HG02885 (cell line): ENCODE data around the gene PSMD5.

Experiments used
- ATAC-seq: cut with Tn5 transposase; IDR thresholded peaks from one replicate; pipeline ENCODE4 v1.9.1; 2021; ENCODE audit warnings: mild to moderate bottlenecking; ENCODE audit not compliant: unreplicated experiment, poor library complexity

Gene PSMD5

GRCh38 chr9:120768247-120768646, 74.5 kb downstream of the PSMD5 start:
- ATAC-seq, result no peak

- no peak for ATAC-seq
Measured at GRCh38 chr9:120767451-120767850, 75.3 kb downstream of the PSMD5 start.
